ENCODE results near the gene CCIN.
"Not testable (repeated sequence)": the region's sequence is repeated elsewhere in the genome, so short reads cannot be mapped to it uniquely, and the experiment has no call there.

CCIN gene

GRCh38 chr9:36169166-36169565, at the start of gene CCIN:
CCIN (plus strand) TSS chr9:36169388; CDS start chr9:36169503, 115 bp downstream.
- no peak for DNase-seq

- DNase-seq = no peak
Observed at GRCh38 chr9:36119476-36119875, 49.7 kb upstream of the CCIN start.

GRCh38 chr9:36120705-36121104, 48.5 kb upstream of the CCIN start:
- DNase-seq = no peak

- DNase-seq = no peak
Observed at GRCh38 chr9:36121971-36122370, 47.2 kb upstream of the CCIN start.

GRCh38 chr9:36123515-36123914, 45.7 kb upstream of the CCIN start:
- DNase-seq = no peak

- DNase-seq = no peak
Observed at GRCh38 chr9:36125062-36125855, 43.9 kb upstream of the CCIN start.

GRCh38 chr9:36126016-36126730, 43.0 kb upstream of the CCIN start:
- no peak for DNase-seq

- DNase-seq = no peak
Observed at GRCh38 chr9:36127652-36128244, 41.4 kb upstream of the CCIN start.

GRCh38 chr9:36128349-36128748, 40.8 kb upstream of the CCIN start:
- DNase-seq = no peak

- no peak for DNase-seq
Observed at GRCh38 chr9:36129139-36129538, 40.0 kb upstream of the CCIN start.

GRCh38 chr9:36131666-36132065, 37.5 kb upstream of the CCIN start:
- not testable (repeated sequence) for DNase-seq

- no peak for DNase-seq
Observed at GRCh38 chr9:36132086-36132485, 37.1 kb upstream of the CCIN start.

- no peak for DNase-seq
Observed at GRCh38 chr9:36134761-36135505, 34.3 kb upstream of the CCIN start.

GRCh38 chr9:36135741-36136271, 33.4 kb upstream of the CCIN start:
- DNase-seq = no peak

- peak; percentile 11 for DNase-seq
Observed at GRCh38 chr9:36136272-36136893, 32.8 kb upstream of the CCIN start, which contains the start of gene GLIPR2. GLIPR2 (plus strand) TSS chr9:36136733; CDS start chr9:36136779, 46 bp downstream.

GRCh38 chr9:36136894-36137391, 32.2 kb upstream of the CCIN start:
- DNase-seq = no peak

GRCh38 chr9:36137392-36138004, 31.7 kb upstream of the CCIN start:
- DNase-seq = no peak

- no peak for DNase-seq
Observed at GRCh38 chr9:36138496-36138895, 30.7 kb upstream of the CCIN start.

- no peak for DNase-seq
Observed at GRCh38 chr9:36138901-36139300, 30.3 kb upstream of the CCIN start.

GRCh38 chr9:36140086-36141084, 28.8 kb upstream of the CCIN start:
- DNase-seq = no peak
